Activated naive CD8-positive, alpha-beta T cell (primary cell): Measurements from ENCODE around the gene RAD9A.

Experiments
- H3K27ac Mint-ChIP-seq: one replicate; pipeline ENCODE4 v1.8.0; 2021; ENCODE audit warnings: mixed read lengths
- H3K27me3 Mint-ChIP-seq: one replicate; pipeline ENCODE4 v1.8.0; 2021; ENCODE audit warnings: mixed read lengths
- H3K36me3 Mint-ChIP-seq: one replicate; pipeline ENCODE4 v1.8.0; 2021; ENCODE audit warnings: mixed read lengths
- H3K4me1 Mint-ChIP-seq: one replicate; pipeline ENCODE4 v1.8.0; 2021; ENCODE audit warnings: low read depth, mixed read lengths
- H3K4me3 Mint-ChIP-seq: one replicate; pipeline ENCODE4 v1.8.0; 2021; ENCODE audit warnings: mild to moderate bottlenecking, mixed read lengths
- H3K9me3 Mint-ChIP-seq: one replicate; pipeline ENCODE4 v1.8.0; 2021; ENCODE audit warnings: low read depth, mixed read lengths

The RAD9A gene

GRCh38 chr11:67437809-67438157, 46.0 kb downstream of the RAD9A start:
- Mint-ChIP-seq H3K27ac (peak overlapping the region; percentile 86), H3K9me3 (no peaks in the 10 kb centered on the region), H3K36me3 (no peaks in the 10 kb centered on the region), H3K4me3 (peak overlapping the region; percentile 94), H3K4me1 (peaks cover 58% of the 10 kb centered on the region), H3K27me3 (no peaks in the 10 kb centered on the region)

- H3K27me3 Mint-ChIP-seq: no peaks in the 10 kb centered on the region
- H3K36me3 Mint-ChIP-seq: no peaks in the 10 kb centered on the region
- H3K4me1 Mint-ChIP-seq: peaks cover 56% of the 10 kb centered on the region
- peak overlapping the region; percentile 86 for H3K27ac Mint-ChIP-seq
- no peaks in the 10 kb centered on the region for H3K9me3 Mint-ChIP-seq
- H3K4me3 Mint-ChIP-seq: peak overlapping the region; percentile 94
Measured at GRCh38 chr11:67438158-67438902, 46.5 kb downstream of the RAD9A start.

GRCh38 chr11:67439321-67440228, 47.8 kb downstream of the RAD9A start:
- Mint-ChIP-seq H3K9me3 (no peaks in the 10 kb centered on the region), H3K27me3 (no peaks in the 10 kb centered on the region), H3K27ac (peak overlapping the region; percentile 83), H3K36me3 (no peaks in the 10 kb centered on the region), H3K4me1 (peaks cover 53% of the 10 kb centered on the region), H3K4me3 (peak overlapping the region; percentile 94)

- H3K36me3 Mint-ChIP-seq: no peaks in the 10 kb centered on the region
- H3K9me3 Mint-ChIP-seq: no peaks in the 10 kb centered on the region
- peaks cover 58% of the 10 kb centered on the region for H3K4me1 Mint-ChIP-seq
- peak overlapping the region; percentile 94 for H3K4me3 Mint-ChIP-seq
- peak overlapping the region; percentile 83 for H3K27ac Mint-ChIP-seq
- no peaks in the 10 kb centered on the region for H3K27me3 Mint-ChIP-seq
Measured at GRCh38 chr11:67440229-67441097, 48.7 kb downstream of the RAD9A start.

GRCh38 chr11:67441098-67441563, 49.3 kb downstream of the RAD9A start:
- Mint-ChIP-seq H3K27me3 (no peaks in the 10 kb centered on the region), H3K9me3 (no peaks in the 10 kb centered on the region), H3K4me1 (peaks cover 64% of the 10 kb centered on the region), H3K27ac (peak overlapping the region; percentile 28), H3K4me3 (peak overlapping the region; percentile 38), H3K36me3 (no peaks in the 10 kb centered on the region)

- peak overlapping the region; percentile 61 for H3K4me3 Mint-ChIP-seq
- peaks cover 65% of the 10 kb centered on the region for H3K4me1 Mint-ChIP-seq
- peak overlapping the region; percentile 54 for H3K27ac Mint-ChIP-seq
- no peaks in the 10 kb centered on the region for H3K36me3 Mint-ChIP-seq
- no peaks in the 10 kb centered on the region for H3K9me3 Mint-ChIP-seq
- H3K27me3 Mint-ChIP-seq: no peaks in the 10 kb centered on the region
Measured at GRCh38 chr11:67441731-67442351, 50.1 kb downstream of the RAD9A start.

GRCh38 chr11:67442504-67443404, 51.0 kb downstream of the RAD9A start:
- Mint-ChIP-seq H3K4me3 (peak overlapping the region; percentile 72), H3K4me1 (peaks cover 69% of the 10 kb centered on the region), H3K36me3 (no peaks in the 10 kb centered on the region), H3K27ac (peak overlapping the region; percentile 78), H3K27me3 (no peaks in the 10 kb centered on the region), H3K9me3 (no peaks in the 10 kb centered on the region)

- no peaks in the 10 kb centered on the region for H3K9me3 Mint-ChIP-seq
- peak overlapping the region; percentile 46 for H3K4me3 Mint-ChIP-seq
- H3K27ac Mint-ChIP-seq: peak overlapping the region; percentile 86
Measured at GRCh38 chr11:67445515-67445914, 53.7 kb downstream of the RAD9A start.

More at GRCh38 chr11:67445515-67445914, 53.7 kb downstream of the RAD9A start:
- no peaks in the 10 kb centered on the region for H3K36me3 Mint-ChIP-seq
- H3K4me1 Mint-ChIP-seq: peaks cover 68% of the 10 kb centered on the region
- H3K27me3 Mint-ChIP-seq: no peaks in the 10 kb centered on the region
